RWPE1 (cell line): ENCODE measurements around the gene PPOX.
A peak's percentile ranks its signal among the peaks of the same experiment; 100 is the strongest.

Experiments
- CTCF ChIA-PET: fragments of 350-600 bp; sonication (Branson Sonifier 250); formaldehyde crosslinking; extraction: SDS; loops from one replicate; lab custom pipeline; 2021; lab: Yijun Ruan, JAX
- POLR2A ChIA-PET: fragments of 400-600 bp; formaldehyde crosslinking; extraction: SDS; loops from one replicate; lab custom pipeline; 2020; ENCODE audit warnings: antibody characterized with exemption; ENCODE audit not compliant: low non-redundant PET; lab: Yijun Ruan, JAX
- DNase-seq: peaks from one replicate; pipeline ENCODE4 v3.0.0; 2012; ENCODE audit warnings: low spot score
- H3K27ac ChIP-seq: fragments of 450-650 bp; 2 replicates; pipeline ENCODE4 v1.5.1; 2017
- TF ChIP-seq, protein P1 (sequence below): fragments of 450-650 bp; conservative IDR thresholded peaks from 2 replicates; pipeline ENCODE4 v1.5.1; 2017; ENCODE audit warnings: low read depth, mild to moderate bottlenecking

Gene PPOX

GRCh38 chr1:161165742-161166668, at the start of gene PPOX:
TSS of gene PPOX (plus strand) at chr1:161166426. CDS start at chr1:161166848, 422 bp downstream.
- ChIA-PET CTCF (interaction anchor here (0.6 kb wide), 2 partner anchors 15 to 28 kb away, joined by 4 read pairs; no protein-coding TSS in a partner anchor), POLR2A (interaction anchor here (0.6 to 1.3 kb wide), 2 partner anchors 13 to 169 kb away, joined by 3 to 6 read pairs; partner anchors contain the start of gene UFC1)
- TF ChIP-seq, protein P1, sequence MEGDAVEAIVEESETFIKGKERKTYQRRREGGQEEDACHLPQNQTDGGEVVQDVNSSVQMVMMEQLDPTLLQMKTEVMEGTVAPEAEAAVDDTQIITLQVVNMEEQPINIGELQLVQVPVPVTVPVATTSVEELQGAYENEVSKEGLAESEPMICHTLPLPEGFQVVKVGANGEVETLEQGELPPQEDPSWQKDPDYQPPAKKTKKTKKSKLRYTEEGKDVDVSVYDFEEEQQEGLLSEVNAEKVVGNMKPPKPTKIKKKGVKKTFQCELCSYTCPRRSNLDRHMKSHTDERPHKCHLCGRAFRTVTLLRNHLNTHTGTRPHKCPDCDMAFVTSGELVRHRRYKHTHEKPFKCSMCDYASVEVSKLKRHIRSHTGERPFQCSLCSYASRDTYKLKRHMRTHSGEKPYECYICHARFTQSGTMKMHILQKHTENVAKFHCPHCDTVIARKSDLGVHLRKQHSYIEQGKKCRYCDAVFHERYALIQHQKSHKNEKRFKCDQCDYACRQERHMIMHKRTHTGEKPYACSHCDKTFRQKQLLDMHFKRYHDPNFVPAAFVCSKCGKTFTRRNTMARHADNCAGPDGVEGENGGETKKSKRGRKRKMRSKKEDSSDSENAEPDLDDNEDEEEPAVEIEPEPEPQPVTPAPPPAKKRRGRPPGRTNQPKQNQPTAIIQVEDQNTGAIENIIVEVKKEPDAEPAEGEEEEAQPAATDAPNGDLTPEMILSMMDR: peak; percentile 71
- peak within 1 kb of the TSS; percentile 84 for H3K27ac ChIP-seq
- DNase-seq: peak; percentile 94

DNA sequence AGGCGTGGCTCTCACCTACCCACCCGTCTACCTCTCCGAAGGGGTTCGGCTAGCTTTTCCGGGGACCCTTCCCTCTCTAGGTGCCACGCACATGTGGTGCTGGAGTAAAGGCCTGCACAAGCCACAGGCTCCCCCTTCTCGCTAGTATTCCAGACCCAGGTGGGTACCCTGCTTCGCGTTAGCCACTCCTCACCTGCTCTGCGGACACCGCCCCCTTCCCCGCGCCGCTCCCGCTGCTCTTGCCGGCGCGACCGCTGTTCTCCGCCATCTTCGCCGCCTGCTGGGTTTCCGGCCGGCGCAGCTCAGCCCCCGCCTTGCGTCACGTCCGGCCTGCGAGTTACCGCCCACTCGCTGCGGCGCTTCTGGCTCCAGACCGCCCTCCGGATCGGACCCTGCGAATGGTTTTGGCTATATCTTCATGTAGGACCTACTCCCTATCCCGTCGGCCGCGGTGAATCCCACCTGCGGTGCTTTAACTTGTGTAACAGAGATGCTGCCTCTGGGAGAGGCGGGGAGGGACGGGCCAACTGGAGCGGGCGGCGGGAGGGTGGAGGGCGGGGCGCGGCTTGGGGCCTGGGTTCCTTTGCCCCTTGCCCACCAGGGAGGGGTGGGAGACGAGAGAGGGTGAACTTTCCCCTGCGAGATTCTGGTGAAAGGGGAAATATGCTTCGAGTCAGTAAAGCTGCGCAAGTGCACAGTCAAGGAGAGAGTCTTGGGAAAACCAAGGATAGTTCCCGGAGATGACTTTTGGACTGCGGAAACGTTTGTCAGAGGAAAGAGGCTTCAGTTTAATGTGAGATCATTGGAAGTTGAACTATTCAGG, 48.3 kb upstream of the PPOX start, which contains the start of the genes NIT1 and PFDN2:
TSS of gene NIT1 (plus strand) at position 347 of the 823 bp plus-strand sequence. CDS start at position 419, 72 bp downstream.
TSS of gene PFDN2 (minus strand) at position 279 of the 823 bp plus-strand sequence. CDS start at position 268, 11 bp downstream.
- ChIA-PET CTCF (no interaction called here), POLR2A (interaction anchor here (0.6 kb wide), 1 partner anchor 12 kb away, joined by 7 read pairs; no protein-coding TSS in a partner anchor)
- TF ChIP-seq, protein P1: no peak
- DNase-seq: peak; percentile 80
- H3K27ac ChIP-seq: peak within 1 kb of the TSS; percentile 96

- TF ChIP-seq, protein P1: peak; percentile 32; the same call in 1 of the 2 replicates
- CTCF ChIA-PET: no interaction called here
- DNase-seq: peak; percentile 68
- POLR2A ChIA-PET: no interaction called here
- peak overlapping the region; percentile 96 for H3K27ac ChIP-seq
Measured at GRCh38 chr1:161119092-161119903, 46.9 kb upstream of the PPOX start.

DNA sequence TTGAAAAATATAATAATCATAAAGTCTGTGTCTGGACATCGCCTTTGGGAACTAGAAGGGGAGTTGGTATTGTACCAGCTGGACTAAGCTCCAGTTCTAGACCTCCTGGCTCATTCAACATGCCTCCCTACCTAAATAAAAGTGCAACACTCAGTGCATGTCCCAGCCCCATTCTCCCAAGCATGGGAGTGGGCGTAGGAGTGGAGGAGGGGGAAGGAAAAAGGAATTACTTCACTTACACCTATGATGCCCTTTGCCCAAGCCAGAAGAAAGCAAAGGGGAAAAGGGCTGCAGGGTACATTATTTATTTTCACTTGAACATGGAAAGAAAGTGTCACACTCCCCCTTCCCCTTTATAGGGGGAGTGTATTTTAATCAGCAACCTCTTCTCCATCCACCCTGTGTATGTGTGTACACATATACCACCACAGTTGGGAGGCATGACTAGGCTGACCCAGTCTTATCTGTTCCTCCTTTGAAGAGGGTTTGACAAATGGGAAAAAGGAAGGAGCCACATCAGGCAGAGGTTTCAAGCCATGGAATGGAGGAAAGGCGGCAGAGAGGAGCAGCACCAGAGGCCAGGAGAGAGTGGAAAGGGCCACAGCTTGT, 45.1 kb upstream of the PPOX start:
- TF ChIP-seq, protein P1: no peak
- ChIA-PET POLR2A (no interaction called here), CTCF (interaction anchor here (0.9 kb wide), 1 partner anchor 20 kb away, joined by 3 read pairs; no protein-coding TSS in a partner anchor)
- no peak overlapping the region for H3K27ac ChIP-seq
- DNase-seq: no peak

DNA sequence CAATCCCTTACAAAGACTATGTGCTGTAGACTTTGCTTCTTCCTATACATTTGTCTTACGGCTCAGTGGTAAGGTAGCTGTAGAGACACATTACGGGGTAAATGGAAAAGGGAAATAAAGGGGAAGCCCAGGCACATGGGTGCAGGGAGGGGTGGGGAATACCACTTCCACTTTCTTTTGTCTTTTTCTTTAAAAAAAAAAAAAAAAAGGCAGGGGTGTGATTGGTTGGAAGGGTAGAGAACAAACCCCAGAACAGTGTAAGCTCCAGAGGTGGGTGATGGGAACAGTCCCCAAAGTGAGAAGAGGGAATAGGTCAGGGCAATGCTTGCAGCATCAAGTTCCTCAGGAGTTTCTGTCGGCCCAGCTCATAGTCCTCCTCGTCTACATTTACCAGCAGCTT, 44.4 kb upstream of the PPOX start:
- TF ChIP-seq, protein P1: no peak
- ChIA-PET POLR2A (interaction anchor here (0.6 kb wide), 1 partner anchor 11 kb away, joined by 6 read pairs; no protein-coding TSS in a partner anchor), CTCF (interaction anchor here (0.6 to 0.9 kb wide), 2 partner anchors 19 to 345 kb away, joined by 3 to 4 read pairs; no protein-coding TSS in a partner anchor)
- DNase-seq: no peak
- H3K27ac ChIP-seq: peak overlapping the region; percentile 43; the same call in 1 of the 2 replicates
